Measurements from ENCODE around the gene BLOC1S2.
A peak's percentile ranks its signal among the peaks of the same experiment; 100 is the strongest.
"Not testable (repeated sequence)": the region's sequence is repeated elsewhere in the genome, so short reads cannot be mapped to it uniquely, and the experiment has no call there.

BLOC1S2 gene

DNA sequence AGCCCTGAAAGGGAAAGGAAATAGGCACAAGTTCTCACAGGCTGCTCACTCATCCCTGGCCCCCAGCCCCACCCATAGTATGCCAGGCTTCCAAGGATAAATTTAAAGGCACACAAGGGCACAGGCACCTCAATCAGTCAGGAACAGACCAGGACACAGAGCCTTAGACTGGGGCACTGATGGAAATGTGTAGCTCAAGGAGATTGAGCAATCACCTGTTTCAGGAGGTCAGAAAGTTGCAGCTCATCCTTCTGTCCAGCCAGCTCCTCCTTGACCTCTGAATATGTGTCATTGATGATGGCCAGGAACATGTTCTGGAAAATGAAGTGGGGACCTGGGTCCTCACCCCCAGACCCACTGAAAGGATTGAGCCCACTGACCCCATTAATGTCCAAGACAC lies 6.6 kb upstream of the BLOC1S2 start:
- no peaks in the 10 kb centered on the region for H3K9me3 ChIP-seq
- no peaks in the 10 kb centered on the region for H3K4me1 ChIP-seq
- H3K4me2 ChIP-seq = no peak overlapping the region

DNA sequence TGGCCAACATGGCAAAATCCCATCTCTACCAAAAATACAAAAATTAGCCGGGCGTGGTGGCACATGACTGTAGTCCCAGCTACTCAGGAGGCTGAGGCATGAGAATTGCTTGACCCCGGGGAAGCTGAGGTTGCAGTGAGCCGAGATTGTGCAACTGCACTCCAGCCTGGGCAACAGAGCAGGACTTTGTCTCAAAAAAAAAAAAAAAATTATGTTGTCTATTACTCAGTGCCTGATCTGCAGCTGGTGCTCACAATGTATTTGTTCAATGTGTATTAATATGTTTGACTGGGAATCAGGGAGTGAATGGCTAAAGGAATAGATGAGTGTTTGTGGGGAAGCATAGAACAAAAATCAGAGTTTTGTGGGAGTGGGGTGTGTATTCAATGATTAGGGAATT lies 5.8 kb upstream of the BLOC1S2 start:
- H4K20me1 ChIP-seq, H3K27me3 ChIP-seq, H3K4me1 ChIP-seq, H3K9ac ChIP-seq, H3K36me3 ChIP-seq, H3K27ac ChIP-seq, H3K9me3 ChIP-seq, H3K4me2 ChIP-seq, H3K4me3 ChIP-seq: not testable (repeated sequence)

More for the DNA sequence above, 6.6 kb upstream of the BLOC1S2 start:
- H3K27ac ChIP-seq = no peak overlapping the region
- H3K27me3 ChIP-seq = no peaks in the 10 kb centered on the region
- no peak overlapping the region for H3K4me3 ChIP-seq
- TF ChIP-seq Cebpa-rat (IDR thresholded peaks at IDR 0.05) = no peak
- H3K36me3 ChIP-seq = no peaks in the 10 kb centered on the region
- H3K9ac ChIP-seq = no peak overlapping the region
- no peaks in the 10 kb centered on the region for H4K20me1 ChIP-seq

DNA sequence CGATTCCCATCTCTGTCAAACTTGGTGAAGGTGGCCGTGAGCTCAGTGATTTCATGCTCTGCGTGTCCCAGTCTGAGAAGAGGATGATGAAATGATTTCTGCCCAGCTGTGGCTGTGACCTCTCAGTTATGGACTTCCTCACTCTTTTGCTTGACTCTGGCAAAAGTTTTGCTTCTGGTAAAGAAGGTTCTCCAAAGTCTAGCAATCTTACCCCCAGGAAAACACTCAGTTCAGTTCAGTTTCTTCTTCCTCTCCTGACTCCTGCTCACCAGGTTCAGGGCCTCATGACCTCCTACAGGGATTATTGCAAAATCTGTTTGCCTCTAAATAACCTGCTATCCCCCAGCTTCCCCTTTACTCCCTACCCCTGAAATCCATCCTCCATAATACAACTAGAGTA lies 4.9 kb upstream of the BLOC1S2 start:
- Histone ChIP-seq H3K9ac (no peak overlapping the region), H3K4me3 (no peak overlapping the region), H3K4me2 (no peak overlapping the region), H3K27me3 (no peaks in the 10 kb centered on the region), H3K27ac (no peak overlapping the region), H3K4me1 (peaks cover 5% of the 10 kb centered on the region), H4K20me1 (no peaks in the 10 kb centered on the region), H3K9me3 (no peaks in the 10 kb centered on the region), H3K36me3 (no peaks in the 10 kb centered on the region)
- no peak for TF ChIP-seq Cebpa-rat (IDR thresholded peaks at IDR 0.05)

DNA sequence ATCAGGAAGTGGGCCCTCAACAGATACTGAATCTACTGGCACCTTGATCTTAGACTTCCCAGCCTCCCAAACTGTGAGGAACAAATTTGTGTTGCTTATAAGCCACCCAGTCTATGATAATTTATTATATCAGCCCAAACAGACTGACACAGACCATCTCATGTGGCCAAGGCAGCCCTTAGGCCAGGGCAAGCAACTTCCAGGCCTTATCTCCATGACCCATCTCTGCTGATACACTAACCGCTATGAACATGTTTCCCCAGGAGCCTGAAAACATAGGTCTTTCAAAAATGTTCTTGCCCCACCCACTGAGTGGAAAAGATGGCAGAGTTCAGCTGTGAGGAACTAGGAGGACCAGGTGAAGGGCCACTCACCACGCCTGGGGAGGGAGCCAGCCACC lies 3.2 kb upstream of the BLOC1S2 start:
- peaks cover 18% of the 10 kb centered on the region for H3K4me1 ChIP-seq
- no peaks in the 10 kb centered on the region for H3K9me3 ChIP-seq
- no peaks in the 10 kb centered on the region for H3K27me3 ChIP-seq
- H3K4me3 ChIP-seq = no peak overlapping the region
- no peak overlapping the region for H3K27ac ChIP-seq
- no peaks in the 10 kb centered on the region for H4K20me1 ChIP-seq
- peaks cover 2% of the 10 kb centered on the region; the same call in 1 of the 2 replicates for H3K36me3 ChIP-seq
- no peak overlapping the region for H3K4me2 ChIP-seq
- no peak overlapping the region for H3K9ac ChIP-seq
- no peak for TF ChIP-seq Cebpa-rat (IDR thresholded peaks at IDR 0.05)

DNA sequence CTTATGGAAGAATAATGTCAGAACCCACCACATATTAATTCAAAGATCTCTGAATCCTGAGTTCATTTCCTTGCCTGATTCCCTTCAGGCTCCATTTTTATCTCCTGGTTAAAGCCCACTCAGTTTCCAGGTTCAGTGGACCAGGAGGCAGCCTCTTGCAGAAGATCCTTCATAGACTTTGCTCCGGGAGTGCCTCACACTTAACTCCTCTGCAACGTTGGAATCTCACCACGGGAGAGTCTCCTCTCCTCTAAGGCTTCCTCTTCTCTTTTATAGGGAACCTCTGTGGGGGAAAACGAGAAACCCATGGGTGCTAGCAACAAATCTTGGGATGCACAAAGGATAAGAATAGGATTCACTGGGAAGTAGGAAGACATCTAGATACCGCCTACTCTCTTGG lies 1.7 kb upstream of the BLOC1S2 start:
- peaks cover 4% of the 10 kb centered on the region; the same call in 1 of the 2 replicates for H4K20me1 ChIP-seq
- H3K4me3 ChIP-seq = no peak overlapping the region
- H3K27me3 ChIP-seq = no peaks in the 10 kb centered on the region
- no peak overlapping the region for H3K4me2 ChIP-seq
- peaks cover 26% of the 10 kb centered on the region for H3K4me1 ChIP-seq
- H3K36me3 ChIP-seq = peaks cover 17% of the 10 kb centered on the region
- no peak for TF ChIP-seq Cebpa-rat (IDR thresholded peaks at IDR 0.05)
- H3K9ac ChIP-seq = no peak overlapping the region
- H3K27ac ChIP-seq = no peak overlapping the region
- no peaks in the 10 kb centered on the region for H3K9me3 ChIP-seq

DNA sequence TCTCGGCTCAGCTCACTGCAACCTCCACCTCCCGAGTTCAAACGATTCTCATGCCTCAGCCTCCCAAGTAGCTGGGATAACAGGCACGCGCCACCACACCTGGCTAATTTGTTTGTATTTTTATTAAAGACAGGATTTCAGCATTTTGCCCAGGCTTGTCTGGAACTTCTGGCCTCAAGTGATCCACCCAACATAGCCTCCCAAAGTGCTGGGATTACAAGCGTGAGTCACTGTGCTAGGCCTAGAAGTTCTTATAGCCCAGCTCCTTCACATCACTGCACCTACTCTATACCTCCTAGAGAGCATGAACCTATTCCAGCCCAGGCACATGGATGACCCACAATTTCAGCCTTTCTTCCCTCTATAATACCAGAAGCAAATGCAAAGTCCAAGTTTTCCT lies 1.3 kb upstream of the BLOC1S2 start:
- H3K4me2 ChIP-seq = no peak overlapping the region
- H3K4me3 ChIP-seq = no peak overlapping the region
- H3K27me3 ChIP-seq = no peaks in the 10 kb centered on the region
- no peak for TF ChIP-seq Cebpa-rat (IDR thresholded peaks at IDR 0.05)
- peaks cover 21% of the 10 kb centered on the region for H3K36me3 ChIP-seq
- H3K27ac ChIP-seq = no peak overlapping the region
- H3K9ac ChIP-seq = no peak overlapping the region
- peaks cover 8% of the 10 kb centered on the region; the same call in 1 of the 2 replicates for H4K20me1 ChIP-seq
- H3K4me1 ChIP-seq = peaks cover 26% of the 10 kb centered on the region
- no peaks in the 10 kb centered on the region for H3K9me3 ChIP-seq

DNA sequence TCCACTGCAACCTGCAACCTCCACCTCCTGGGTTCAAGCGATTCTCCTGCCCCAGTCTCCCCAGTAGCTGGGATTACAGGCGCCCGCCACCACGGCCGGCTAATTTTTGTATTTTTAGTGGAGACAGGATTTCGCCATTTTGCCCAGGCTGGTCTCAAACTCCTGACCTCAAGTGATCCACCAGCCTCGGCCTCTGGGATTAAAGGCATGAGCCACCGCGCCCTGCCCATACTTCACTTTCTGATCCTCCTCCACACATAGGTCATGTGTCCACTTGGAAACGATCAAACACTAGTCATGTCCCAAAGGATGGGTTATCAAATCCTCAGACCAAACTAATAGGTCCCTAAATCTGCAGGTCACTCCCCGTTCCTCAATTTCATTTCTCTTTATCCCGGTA lies 1.2 kb downstream of the BLOC1S2 start:
- H3K4me1 ChIP-seq = peaks cover 26% of the 10 kb centered on the region
- not testable (repeated sequence) for H3K27me3 ChIP-seq, H3K9me3 ChIP-seq
- peaks cover 44% of the 10 kb centered on the region for H3K36me3 ChIP-seq
- peak overlapping the region; percentile 92 for H3K4me2 ChIP-seq
- H3K4me3 ChIP-seq = peak overlapping the region; percentile 78
- peak overlapping the region; percentile 80 for H3K9ac ChIP-seq
- peak overlapping the region; percentile 60; the same call in 1 of the 2 replicates for H3K27ac ChIP-seq
- peaks cover 19% of the 10 kb centered on the region for H4K20me1 ChIP-seq

DNA sequence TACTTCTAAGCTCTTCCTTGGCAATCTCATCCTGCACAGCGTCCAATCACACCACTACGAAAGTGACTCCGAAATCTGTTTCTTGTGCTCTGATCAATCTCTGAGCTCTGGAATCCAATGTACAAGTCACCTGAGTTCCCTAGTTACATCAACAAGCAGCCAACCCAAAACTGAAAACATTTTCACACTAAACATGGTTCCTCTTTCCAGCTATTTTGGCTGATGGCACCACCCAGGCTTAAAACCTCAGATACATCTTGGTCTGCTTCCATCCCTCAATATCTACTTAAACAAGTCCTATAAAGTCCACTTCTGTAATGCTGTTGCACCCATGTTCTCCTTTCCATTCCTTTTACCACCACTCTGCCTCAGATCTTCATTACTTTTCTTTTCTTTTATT lies 3.6 kb downstream of the BLOC1S2 start:
- peaks cover 19% of the 10 kb centered on the region for H4K20me1 ChIP-seq
- H3K36me3 ChIP-seq = peaks cover 62% of the 10 kb centered on the region
- peaks cover 26% of the 10 kb centered on the region for H3K4me1 ChIP-seq
- H3K9me3 ChIP-seq = no peaks in the 10 kb centered on the region
- no peak overlapping the region for H3K27ac ChIP-seq
- no peak overlapping the region for H3K4me3 ChIP-seq
- no peaks in the 10 kb centered on the region for H3K27me3 ChIP-seq
- no peak overlapping the region for H3K9ac ChIP-seq
- no peak for TF ChIP-seq Cebpa-rat (IDR thresholded peaks at IDR 0.05)
- H3K4me2 ChIP-seq = no peak overlapping the region

DNA sequence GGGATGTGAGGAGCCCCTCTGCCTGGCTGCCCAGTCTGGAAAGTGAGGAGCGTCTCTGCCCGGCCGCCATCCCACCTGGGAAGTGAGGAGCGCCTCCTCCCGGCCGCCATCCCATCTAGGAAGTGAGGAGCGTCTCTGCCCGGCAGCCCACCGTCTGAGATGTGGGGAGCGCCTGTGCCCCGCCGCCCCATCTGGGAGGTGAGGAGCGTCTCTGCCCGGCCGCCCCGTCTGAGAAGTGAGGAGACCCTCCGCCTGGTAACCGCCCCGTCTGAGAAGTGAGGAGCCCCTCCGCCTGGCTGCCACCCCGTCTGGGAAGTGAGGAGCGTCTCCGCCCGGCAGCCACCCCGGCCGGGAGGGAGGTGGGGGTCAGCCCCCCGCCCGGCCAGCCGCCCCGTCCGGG lies 9.5 kb downstream of the BLOC1S2 start:
- not testable (repeated sequence) for H3K27ac ChIP-seq, H3K9me3 ChIP-seq, H3K4me1 ChIP-seq, H4K20me1 ChIP-seq, H3K4me2 ChIP-seq, H3K27me3 ChIP-seq, H3K4me3 ChIP-seq, H3K9ac ChIP-seq
- peaks cover 60% of the 10 kb centered on the region for H3K36me3 ChIP-seq

DNA sequence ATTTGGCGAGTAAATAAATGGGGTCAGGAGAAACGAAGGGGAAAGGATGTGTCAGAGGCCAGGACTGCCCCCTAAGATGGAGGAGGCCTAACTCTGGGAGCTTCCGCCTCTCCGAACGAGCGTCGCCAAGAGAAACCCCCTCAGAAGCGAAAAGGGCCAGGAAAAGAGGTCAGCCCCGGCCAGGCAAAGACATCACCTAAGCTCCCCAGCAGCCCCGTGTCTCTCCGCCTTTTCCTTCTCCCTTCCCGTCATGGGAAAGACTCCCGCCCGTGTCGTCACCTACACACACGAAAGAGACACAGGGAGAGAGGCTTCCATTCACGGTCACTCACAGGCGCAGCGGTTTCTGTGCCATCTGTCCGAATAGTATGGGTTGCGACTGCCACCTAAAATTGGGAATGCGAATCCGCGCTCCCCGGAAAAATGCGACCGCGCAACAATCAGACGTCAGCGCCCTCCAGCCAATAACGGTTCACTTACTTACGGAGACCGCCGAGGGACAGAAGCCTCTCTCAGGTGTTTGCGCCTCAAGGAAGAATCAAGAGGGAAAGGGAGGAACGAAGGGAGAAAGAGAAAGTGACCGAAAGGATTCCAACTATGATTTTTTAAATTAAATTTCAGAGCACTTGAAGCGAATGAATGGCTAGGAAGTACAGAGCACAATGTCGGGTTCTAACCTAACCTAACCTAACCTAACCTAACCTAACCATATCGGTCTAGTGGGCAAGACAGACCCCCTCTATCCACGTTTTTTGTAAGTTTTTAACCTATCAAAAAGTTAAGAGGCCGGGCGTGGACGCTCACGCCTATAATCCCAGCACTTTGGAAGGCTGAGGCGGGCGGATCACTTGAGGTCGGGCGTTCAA lies 19.0 kb downstream of the BLOC1S2 start, which contains the start of gene CWF19L1:
CWF19L1 (minus strand) TSS at position 400 of the 866 bp plus-strand sequence; CDS start at position 355, 45 bp downstream.
- Histone ChIP-seq H3K27me3 (no peaks in the 10 kb centered on the region), H3K4me2 (peak within 1 kb of the TSS; percentile 88), H3K4me1 (peaks cover 22% of the 10 kb centered on the region), H3K9me3 (no peaks in the 10 kb centered on the region), H3K27ac (peak within 1 kb of the TSS; percentile 76), H3K9ac (peak within 1 kb of the TSS; percentile 86), H4K20me1 (peaks cover under 1% of the 10 kb centered on the region; the same call in 1 of the 2 replicates), H3K4me3 (peak within 1 kb of the TSS; percentile 86), H3K36me3 (peaks cover 9% of the 10 kb centered on the region; the same call in 1 of the 2 replicates)
- no peak for TF ChIP-seq Cebpa-rat (IDR thresholded peaks at IDR 0.05)
